ENCODE measurements around the gene GPC2. TPM values are rescaled to one million over a fixed set of nuclear protein-coding genes. Genes with fewer than 3 reads are reported as not detected.
"Not testable (repeated sequence)": the region's sequence is repeated elsewhere in the genome, so short reads cannot be mapped to it uniquely, and the experiment has no call there.

GPC2 gene
- total and polyA plus RNA-seq, 4 experiments from 2014 or later, result 0.73 to 12.5 (median 11.8) TPM; not detected in 1

GRCh38 chr7:100180084-100180483 is 2.9 kb upstream of the GPC2 start:
- Mint-ChIP-seq H3K4me1 (peaks cover 24 to 51% (median 39%) of the 10 kb centered on the region in 4 donors), H3K27ac (peak overlapping the region in 4 of 7 donors; percentile 29 to 79 (median 50)), H3K4me3 (peak overlapping the region in 3 of 8 donors; percentile 45 to 66 (median 47))
- H3K36me3 Mint-ChIP-seq; H3K27ac ChIP-seq (ENCODE audit: low read depth, low read length); H3K27me3 Mint-ChIP-seq; H3K36me3 ChIP-seq (ENCODE audit: insufficient read depth, low read length); DNase-seq; H3K27me3 ChIP-seq (ENCODE audit: insufficient read depth, low read length); H3K4me3 ChIP-seq (ENCODE audit: low read length in 2 of 2); H3K9me3 ChIP-seq (ENCODE audit: control insufficient read depth in 1 of 2, low read length in 2 of 2); H3K9me3 Mint-ChIP-seq; intact Hi-C loops (cut with micrococcal nuclease): not testable (repeated sequence)
- ChIA-PET POLR2A (ENCODE audit: partially characterized antibody) (interaction anchor here (0.8 to 1.0 kb wide), 2 partner anchors 32 to 92 kb away, joined by 3 read pairs; partner anchors contain the start of gene LAMTOR4), CTCF (ENCODE audit: partially characterized antibody) (interaction anchor here (1.0 to 2.5 kb wide), 7 partner anchors 10 to 227 kb away, joined by 3 to 11 read pairs (median 3); no protein-coding TSS in a partner anchor)
- H3K4me1 ChIP-seq (ENCODE audit: insufficient read depth, low read length), result peaks cover 30% of the 10 kb centered on the region

- H3K4me3 Mint-ChIP-seq, result peak overlapping the region; percentile 66 to 83 (median 80)
- ChIA-PET CTCF (ENCODE audit: partially characterized antibody) (interaction anchor here (1.0 to 2.6 kb wide), 5 partner anchors 8 to 46 kb away, joined by 3 to 9 read pairs (median 6); partner anchors contain the start of gene GAL3ST4), POLR2A (ENCODE audit: partially characterized antibody) (interaction anchor here (0.5 to 4.8 kb wide), 13 partner anchors 9 to 257 kb away, joined by 3 to 35 read pairs (median 4); partner anchors contain the start of genes GAL3ST4, LAMTOR4 and TRAPPC14)
- peak overlapping the region in 1 of 2 donors; percentile 41 for H3K4me3 ChIP-seq (ENCODE audit: low read length in 2 of 2)
- H3K27ac ChIP-seq (ENCODE audit: low read depth, low read length), result no peak overlapping the region
- H3K9me3 Mint-ChIP-seq, result peaks cover 0 to 2% (median 0%) of the 10 kb centered on the region in 8 donors
- H3K27me3 ChIP-seq (ENCODE audit: insufficient read depth, low read length), result no peaks in the 10 kb centered on the region
- H3K36me3 ChIP-seq (ENCODE audit: insufficient read depth, low read length), result no peaks in the 10 kb centered on the region
- peaks cover 22 to 46% (median 30%) of the 10 kb centered on the region in 4 donors for H3K4me1 Mint-ChIP-seq
- H3K4me1 ChIP-seq (ENCODE audit: insufficient read depth, low read length), result peaks cover 32% of the 10 kb centered on the region
- H3K27ac Mint-ChIP-seq, result peak overlapping the region; percentile 62 to 91 (median 72)
- no peak for DNase-seq
- no peaks in the 10 kb centered on the region for H3K36me3 Mint-ChIP-seq
- H3K9me3 ChIP-seq (ENCODE audit: control insufficient read depth in 1 of 2, low read length in 2 of 2), result no peaks in the 10 kb centered on the region
- H3K27me3 Mint-ChIP-seq, result peaks cover 0 to 2% of the 10 kb centered on the region in 2 donors
- intact Hi-C loops (cut with micrococcal nuclease), result loop anchor here (1.0 to 5.0 kb wide), 4 partner anchors 8 to 36 kb away; partner anchors contain the start of genes GAL3ST4, LAMTOR4 and TRAPPC14
Measured at GRCh38 chr7:100176096-100177044, 811 bp downstream of the GPC2 start.

- DNase-seq, result no peak
- peaks cover 33% of the 10 kb centered on the region for H3K4me1 ChIP-seq (ENCODE audit: insufficient read depth, low read length)
- Mint-ChIP-seq H3K27ac (peak overlapping the region in 6 of 7 donors; percentile 12 to 83 (median 53)), H3K4me1 (peaks cover 20 to 43% (median 29%) of the 10 kb centered on the region in 4 donors), H3K9me3 (peaks cover 0 to 2% (median 0%) of the 10 kb centered on the region in 8 donors), H3K27me3 (peaks cover 2 to 3% of the 10 kb centered on the region in 2 donors), H3K36me3 (no peaks in the 10 kb centered on the region), H3K4me3 (peak overlapping the region in 5 of 8 donors; percentile 51 to 80 (median 63))
- no peak overlapping the region for H3K4me3 ChIP-seq (ENCODE audit: low read length in 2 of 2)
- intact Hi-C loops (cut with micrococcal nuclease), result loop anchor here (5.0 kb wide), 1 partner anchor 37 kb away; no protein-coding TSS in a partner anchor
- POLR2A ChIA-PET (ENCODE audit: partially characterized antibody), result interaction anchor here (1.0 to 4.8 kb wide), 3 partner anchors 17 to 46 kb away, joined by 4 to 30 read pairs (median 9); partner anchors contain the start of gene TRAPPC14
- H3K9me3 ChIP-seq (ENCODE audit: control insufficient read depth in 1 of 2, low read length in 2 of 2), result no peaks in the 10 kb centered on the region
- no peaks in the 10 kb centered on the region for H3K36me3 ChIP-seq (ENCODE audit: insufficient read depth, low read length)
- no peaks in the 10 kb centered on the region for H3K27me3 ChIP-seq (ENCODE audit: insufficient read depth, low read length)
- CTCF ChIA-PET (ENCODE audit: partially characterized antibody), result interaction anchor here (2.6 kb wide), 1 partner anchor 10 kb away, joined by 9 read pairs; no protein-coding TSS in a partner anchor
- H3K27ac ChIP-seq (ENCODE audit: low read depth, low read length), result no peak overlapping the region
Measured at GRCh38 chr7:100175296-100175935, 1.8 kb downstream of the GPC2 start.

- Mint-ChIP-seq H3K4me1 (peaks cover 19 to 47% (median 31%) of the 10 kb centered on the region in 4 donors), H3K36me3 (no peaks in the 10 kb centered on the region), H3K27ac (peak overlapping the region in 3 of 7 donors; percentile 52 to 68 (median 58)), H3K27me3 (peaks cover 2 to 4% of the 10 kb centered on the region in 2 donors), H3K9me3 (peaks cover 0 to 2% (median 0%) of the 10 kb centered on the region in 8 donors), H3K4me3 (peak overlapping the region in 1 of 8 donors; percentile 55)
- no peaks in the 10 kb centered on the region for H3K27me3 ChIP-seq (ENCODE audit: insufficient read depth, low read length)
- no peak for DNase-seq
- H3K4me1 ChIP-seq (ENCODE audit: insufficient read depth, low read length), result peaks cover 36% of the 10 kb centered on the region
- CTCF ChIA-PET (ENCODE audit: partially characterized antibody), result no interaction called here
- H3K27ac ChIP-seq (ENCODE audit: low read depth, low read length), result no peak overlapping the region
- POLR2A ChIA-PET (ENCODE audit: partially characterized antibody), result interaction anchor here (4.8 kb wide), 1 partner anchor 16 kb away, joined by 30 read pairs; the partner anchor contains the start of gene TRAPPC14
- intact Hi-C loops (cut with micrococcal nuclease), result no loop called here
- no peaks in the 10 kb centered on the region for H3K9me3 ChIP-seq (ENCODE audit: control insufficient read depth in 1 of 2, low read length in 2 of 2)
- no peak overlapping the region for H3K4me3 ChIP-seq (ENCODE audit: low read length in 2 of 2)
- no peaks in the 10 kb centered on the region for H3K36me3 ChIP-seq (ENCODE audit: insufficient read depth, low read length)
Measured at GRCh38 chr7:100174582-100174981, 2.6 kb downstream of the GPC2 start.

DNA sequence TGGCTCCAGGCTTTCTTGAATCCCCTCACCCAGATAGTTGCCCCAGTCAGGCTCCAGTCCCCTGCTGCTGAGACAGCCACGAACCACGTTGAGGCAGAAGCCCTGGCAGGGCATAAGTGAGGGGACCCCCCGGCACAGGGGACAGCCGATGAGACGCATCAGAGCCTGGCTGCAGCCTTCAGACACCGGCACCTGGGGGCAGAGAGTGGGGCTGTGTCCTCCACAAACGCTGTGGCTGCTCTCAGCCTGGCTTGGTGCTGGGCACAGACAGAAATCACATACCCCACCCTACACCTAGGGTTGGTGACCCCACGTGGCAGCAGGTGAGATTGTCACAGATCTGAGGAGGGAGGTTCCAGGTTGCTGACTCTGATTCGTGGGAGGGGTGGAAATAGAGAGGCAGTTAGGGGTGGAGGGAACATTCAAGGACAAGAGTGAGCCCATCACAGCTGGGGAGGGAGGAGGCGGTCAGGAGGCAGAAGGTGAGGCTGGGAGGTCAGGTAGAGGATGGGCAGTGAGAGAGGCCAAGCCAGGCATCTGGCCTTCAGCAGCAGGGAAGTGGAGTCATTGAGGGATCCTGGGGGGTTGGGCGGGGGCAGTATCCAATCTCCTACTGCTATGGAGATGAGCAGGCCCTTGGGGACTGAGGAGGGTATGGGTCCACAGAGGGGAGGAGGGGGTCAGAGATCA is 3.2 kb downstream of the GPC2 start:
- Mint-ChIP-seq H3K27me3 (peaks cover 2 to 4% of the 10 kb centered on the region in 2 donors), H3K4me3 (peak overlapping the region in 1 of 8 donors; percentile 6), H3K27ac (peak overlapping the region in 3 of 7 donors; percentile 11 to 58 (median 12)), H3K36me3 (no peaks in the 10 kb centered on the region), H3K4me1 (peaks cover 19 to 54% (median 36%) of the 10 kb centered on the region in 4 donors), H3K9me3 (peaks cover 0 to 2% (median 0%) of the 10 kb centered on the region in 8 donors)
- POLR2A ChIA-PET (ENCODE audit: partially characterized antibody), result no interaction called here
- H3K36me3 ChIP-seq (ENCODE audit: insufficient read depth, low read length), result no peaks in the 10 kb centered on the region
- CTCF ChIA-PET (ENCODE audit: partially characterized antibody), result interaction anchor here (2.1 kb wide), 1 partner anchor 44 kb away, joined by 5 read pairs; no protein-coding TSS in a partner anchor
- H3K27me3 ChIP-seq (ENCODE audit: insufficient read depth, low read length), result no peaks in the 10 kb centered on the region
- no peak overlapping the region for H3K27ac ChIP-seq (ENCODE audit: low read depth, low read length)
- intact Hi-C loops (cut with micrococcal nuclease), result no loop called here
- no peak overlapping the region for H3K4me3 ChIP-seq (ENCODE audit: low read length in 2 of 2)
- no peak for DNase-seq
- no peaks in the 10 kb centered on the region for H3K9me3 ChIP-seq (ENCODE audit: control insufficient read depth in 1 of 2, low read length in 2 of 2)
- peaks cover 43% of the 10 kb centered on the region for H3K4me1 ChIP-seq (ENCODE audit: insufficient read depth, low read length)

DNA sequence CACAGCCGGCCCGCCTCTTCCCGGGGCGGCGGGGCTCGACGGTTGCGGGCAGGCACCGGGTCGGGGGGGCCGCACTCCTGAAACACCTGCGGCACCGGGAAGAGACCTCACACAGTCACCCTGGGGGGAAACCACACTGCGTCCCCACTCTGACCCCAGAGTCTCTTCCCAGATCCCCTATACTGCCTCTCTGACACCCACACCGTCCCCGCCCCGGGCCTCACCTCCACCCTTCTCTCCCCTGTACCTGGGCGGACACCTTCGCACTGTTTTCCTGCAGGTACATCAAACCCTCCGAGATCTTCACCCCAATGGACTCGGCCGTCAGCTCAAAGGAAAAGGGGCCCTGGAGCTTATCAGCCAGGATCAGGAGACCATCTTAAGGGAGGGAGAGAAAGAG is 5.3 kb downstream of the GPC2 start:
- Mint-ChIP-seq H3K27ac (peak overlapping the region in 5 of 7 donors; percentile 40 to 81 (median 53)), H3K4me1 (peaks cover 37 to 66% (median 50%) of the 10 kb centered on the region in 4 donors), H3K9me3 (no peaks in the 10 kb centered on the region), H3K27me3 (peaks cover 2 to 4% of the 10 kb centered on the region in 2 donors), H3K36me3 (peaks cover 0 to 1% of the 10 kb centered on the region in 2 donors), H3K4me3 (peak overlapping the region; percentile 67 to 89 (median 82))
- Histone ChIP-seq H3K27ac (ENCODE audit: low read depth, low read length) (no peak overlapping the region), H3K4me3 (ENCODE audit: low read length in 2 of 2) (no peak overlapping the region), H3K36me3 (ENCODE audit: insufficient read depth, low read length) (no peaks in the 10 kb centered on the region), H3K4me1 (ENCODE audit: insufficient read depth, low read length) (peaks cover 52% of the 10 kb centered on the region), H3K27me3 (ENCODE audit: insufficient read depth, low read length) (no peaks in the 10 kb centered on the region), H3K9me3 (ENCODE audit: control insufficient read depth in 1 of 2, low read length in 2 of 2) (no peaks in the 10 kb centered on the region)
- intact Hi-C loops (cut with micrococcal nuclease), result no loop called here
- DNase-seq, result peak in 1 of 5 donors; percentile 52
- ChIA-PET POLR2A (ENCODE audit: partially characterized antibody) (interaction anchor here (0.9 to 2.4 kb wide), 6 partner anchors 9 to 52 kb away, joined by 3 to 14 read pairs (median 6); partner anchors contain the start of genes LAMTOR4 and TRAPPC14), CTCF (ENCODE audit: partially characterized antibody) (interaction anchor here (1.1 to 2.1 kb wide), 2 partner anchors 39 to 46 kb away, joined by 5 to 6 read pairs; no protein-coding TSS in a partner anchor)
